ENCODE data around the gene LIX1. TPM values are rescaled to one million over a fixed set of nuclear protein-coding genes. Genes with fewer than 3 reads are reported as not detected.

LIX1 gene
- total and polyA plus RNA-seq, 2 of the 13 experiments (the other 11 are each of a cell fraction or from before 2014, with no cell fraction given) = not detected

DNA sequence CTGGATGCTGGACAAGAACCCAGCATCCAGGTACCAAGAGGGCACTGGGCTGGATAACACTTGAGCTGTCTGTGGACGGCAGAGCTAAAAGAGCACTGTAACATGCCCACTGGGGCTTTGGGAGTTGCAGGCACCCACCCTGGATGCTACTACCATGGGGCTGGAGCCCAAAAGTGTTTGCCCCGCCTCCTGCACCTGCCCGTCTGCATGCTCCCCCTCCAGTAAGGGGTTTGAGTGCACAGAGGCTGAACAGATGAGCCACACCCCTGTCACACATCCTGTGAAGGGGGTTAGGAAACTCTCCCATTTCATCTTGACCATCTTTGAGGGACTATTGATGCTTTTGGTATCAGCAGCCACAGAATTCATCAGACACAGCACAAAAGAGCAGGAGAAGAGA, 69.0 kb downstream of the LIX1 start:
- no peaks in the 10 kb centered on the region for H3K9me3 ChIP-seq (ENCODE audit: low read length)
- no peaks in the 10 kb centered on the region for H3K79me2 ChIP-seq (ENCODE audit: insufficient read depth, low read length)
- H3K27ac ChIP-seq (ENCODE audit: extremely low read length, insufficient read depth, low read length) = no peak overlapping the region
- DNase-seq (ENCODE audit: low spot score) (no peak), FAIRE-seq (no peak), ATAC-seq (no peak)
- ChIA-PET CTCF (ENCODE audit: low intra/inter-chr PET ratio, low total read pairs) (no interaction called here), POLR2A (no interaction called here)
- no peak overlapping the region for H3K4me3 ChIP-seq (replicated peaks in 1 of 3; ENCODE audit: insufficient read depth in 1 of 3, low read depth in 2 of 3, low read length in 3 of 3)
- BruUV-seq (replicated peaks) = no TSS peak
- no peak overlapping the region for H3K4me2 ChIP-seq (ENCODE audit: low read depth, low read length)
- intact Hi-C loops (cut with micrococcal nuclease; ENCODE audit: unreplicated experiment) (no loop called here), in situ Hi-C loops (cut with HindIII; ENCODE audit: extremely low pct_ligation_motif_present, low pct_unique_long_range_greater_than_20kb) (no loop called here)
- WGBS (ENCODE audit: low lambda C conversion rate) = 42% methylated on average over 3 of the region's 3 CpGs
- H3K36me3 ChIP-seq (replicated peaks in 1 of 2; ENCODE audit: control insufficient read depth in 1 of 2, insufficient read depth in 2 of 2, low read length in 2 of 2) = no peaks in the 10 kb centered on the region
- no peaks in the 10 kb centered on the region; a peak in 1 of 5 replicates for H3K27me3 ChIP-seq (ENCODE audit: control insufficient read depth in 1 of 2, insufficient read depth in 2 of 2, low read length in 2 of 2)
- H3K9ac ChIP-seq (ENCODE audit: insufficient read depth, low read depth, low read length) = no peak overlapping the region
- H2AFZ ChIP-seq (ENCODE audit: low read length) = no peak overlapping the region
- no peaks in the 10 kb centered on the region for H4K20me1 ChIP-seq (ENCODE audit: insufficient read depth, low read length)
- no peaks in the 10 kb centered on the region for H3K4me1 ChIP-seq (ENCODE audit: insufficient read depth, low read length)
- TF ChIP-seq HNRNPLL (IDR thresholded peaks at IDR 0.05; ENCODE audit: low read depth, low read length, poor library complexity, severe bottlenecking) (no peak), KDM5B (CRISPR knock-in tag; IDR thresholded peaks at IDR 0.05; ENCODE audit: borderline replicate concordance) (no peak), MTA1 (CRISPR knock-in tag; IDR thresholded peaks at IDR 0.05; ENCODE audit: borderline replicate concordance) (no peak), CAMTA2 (CRISPR knock-in tag; IDR thresholded peaks at IDR 0.05; ENCODE audit: borderline replicate concordance) (no peak), ZBTB40 (IDR thresholded peaks at IDR 0.05) (no peak), ZBTB40 (CRISPR knock-in tag; IDR thresholded peaks at IDR 0.05) (no peak), ZFP36L1 (CRISPR knock-in tag; IDR thresholded peaks at IDR 0.05) (no peak), E2F5 (CRISPR knock-in tag; conservative IDR thresholded peaks at IDR 0.05) (no peak), KLF15 (CRISPR knock-in tag; IDR thresholded peaks at IDR 0.05; ENCODE audit: borderline replicate concordance) (no peak), RAD21 (CRISPR knock-in tag; IDR thresholded peaks at IDR 0.05) (no peak), RXRA (CRISPR knock-in tag; IDR thresholded peaks at IDR 0.05) (no peak), DMTF1 (CRISPR knock-in tag; IDR thresholded peaks at IDR 0.05) (no peak), ZNF550 (CRISPR knock-in tag; IDR thresholded peaks at IDR 0.05; ENCODE audit: borderline replicate concordance) (no peak), TBX2 (CRISPR knock-in tag; IDR thresholded peaks at IDR 0.05; ENCODE audit: borderline replicate concordance) (no peak)
